Esophagus muscularis mucosa (tissue), 4 donors: ENCODE measurements around the gene PLCD1. TPM values are rescaled to one million over a fixed set of nuclear protein-coding genes. Genes with fewer than 3 reads are reported as not detected.

Experiments used
- DNase-seq: peaks from one replicate; pipeline ENCODE4 v3.0.0-alpha.2; 2017; ENCODE audit errors: extremely low spot score
- H3K27ac ChIP-seq, 4 donors: fragments of 200-600 bp; sonication (generic); replicated peaks in 1 of 4; 1 replicate in 3 of 4; 2 replicates in 1 of 4; pipeline ENCODE4 v1.5.1; 2016 to 2019; ENCODE audit warnings: mild to moderate bottlenecking in 1 of 4
- H3K27me3 ChIP-seq, 4 donors: fragments of 200-600 bp; sonication (generic); one replicate each; pipeline versions ENCODE4 v1.5.1 to v1.6.0; 2016 to 2019
- H3K36me3 ChIP-seq, 4 donors: fragments of 200-600 bp; sonication (generic); one replicate each; pipeline ENCODE4 v1.5.1; 2016 to 2019
- H3K4me1 ChIP-seq, 4 donors: fragments of 200-600 bp; sonication (generic); one replicate each; pipeline ENCODE4 v1.5.1; 2016 to 2019
- H3K4me3 ChIP-seq, 4 donors: fragments of 200-600 bp; sonication (generic); 1 replicate in 2 of 4; 2 replicates in 2 of 4; pipeline ENCODE4 v1.5.1; 2016 to 2019; ENCODE audit warnings: mild to moderate bottlenecking in 4 of 4, moderate library complexity in 1 of 4
- H3K9me3 ChIP-seq, 4 donors: fragments of 200-600 bp; sonication (generic); 1 replicate in 3 of 4; 2 replicates in 1 of 4; pipeline ENCODE4 v1.5.1; 2016 to 2019
- CTCF ChIP-seq, 3 experiments: fragments of 200-600 bp in 2 of 3; fragments of 450-650 bp in 1 of 3; sonication (generic) in 2 of 3; IDR thresholded peaks; one replicate each; pipeline ENCODE4 v1.5.1; 2017 to 2019; ENCODE audit warnings: antibody characterized with exemption in 3 of 3, mild to moderate bottlenecking in 2 of 3, moderate library complexity in 1 of 3
- EP300 ChIP-seq: sonication (generic); formaldehyde crosslinking; IDR thresholded peaks from one replicate; pipeline ENCODE4 v1.6.1; 2017; ENCODE audit warnings: antibody characterized with exemption
- POLR2A ChIP-seq: fragments of 450-650 bp; IDR thresholded peaks from one replicate; pipeline ENCODE4 v1.6.1; 2017; ENCODE audit warnings: antibody characterized with exemption, moderate library complexity, mild to moderate bottlenecking, low read depth
- POLR2AphosphoS5 ChIP-seq, 2 donors: sonication (generic); formaldehyde crosslinking; IDR thresholded peaks; one replicate each; pipeline ENCODE4 v1.6.1; 2017; ENCODE audit warnings: antibody characterized with exemption in 2 of 2
- WGBS: methylation state at CpG from one replicate; pipeline ENCODE4 v1.1.5; 2018; 5-methylcytosine and 5-hydroxymethylcytosine counted together
- intact Hi-C: fragments of 100-400 bp; cut with DNase I; formaldehyde crosslinking; loops from one replicate; pipeline ENCODE4 v1.15.1; 2023
- total RNA-seq, 4 donors: library from RNA; depleted of rRNA; stranded (reverse); fragments of >200 nt; gene quantifications; one replicate each; pipeline versions ENCODE4 v1.1.0 to v1.2.1, GENCODE V29; 2016

PLCD1 gene
- total RNA-seq, 4 donors from 2014 or later: 21.0 to 35.3 (median 28.5) TPM

GRCh38 chr3:37993067-37993455, 36.4 kb downstream of the PLCD1 start:
- H3K9me3 ChIP-seq: no peaks in the 10 kb centered on the region

GRCh38 chr3:37992271-37993066, 37.0 kb downstream of the PLCD1 start:
- H3K27me3 ChIP-seq: no peaks in the 10 kb centered on the region
- H3K4me1 ChIP-seq: peaks cover 4 to 28% (median 20%) of the 10 kb centered on the region in 4 donors
- H3K36me3 ChIP-seq: no peaks in the 10 kb centered on the region
- WGBS: 90% methylated on average over 9 of the region's 9 CpGs
- intact Hi-C loops: no loop called here
- no peak for DNase-seq
- no peak overlapping the region for H3K4me3 ChIP-seq
- no peaks in the 10 kb centered on the region for H3K9me3 ChIP-seq
- no peak overlapping the region for H3K27ac ChIP-seq
- TF ChIP-seq POLR2AphosphoS5 (IDR thresholded peaks at IDR 0.05) (no peak), POLR2A (no peak), CTCF (IDR thresholded peaks at IDR 0.05) (no peak), EP300 (no peak)

More at GRCh38 chr3:37993067-37993455, 36.4 kb downstream of the PLCD1 start:
- H3K36me3 ChIP-seq: no peaks in the 10 kb centered on the region
- WGBS: 86% methylated on average over 8 of the region's 8 CpGs
- H3K4me1 ChIP-seq: peaks cover 8 to 34% (median 26%) of the 10 kb centered on the region in 4 donors
- no peaks in the 10 kb centered on the region for H3K27me3 ChIP-seq
- H3K4me3 ChIP-seq: peak overlapping the region in 1 of 4 donors; percentile 73
- peak overlapping the region in 1 of 4 donors; percentile 85 for H3K27ac ChIP-seq
- intact Hi-C loops: no loop called here
- DNase-seq: no peak
- TF ChIP-seq POLR2AphosphoS5 (IDR thresholded peaks at IDR 0.05) (no peak), CTCF (IDR thresholded peaks at IDR 0.05) (no peak), EP300 (no peak), POLR2A (no peak)

- 86% methylated on average over 7 of the region's 7 CpGs for WGBS
- Histone ChIP-seq H3K4me3 (no peak overlapping the region), H3K36me3 (no peaks in the 10 kb centered on the region), H3K4me1 (peaks cover 4 to 22% (median 18%) of the 10 kb centered on the region in 4 donors), H3K27me3 (no peaks in the 10 kb centered on the region), H3K9me3 (no peaks in the 10 kb centered on the region), H3K27ac (no peak overlapping the region)
- intact Hi-C loops: no loop called here
- TF ChIP-seq CTCF (IDR thresholded peaks at IDR 0.05): no peak
- no peak for TF ChIP-seq POLR2AphosphoS5 (IDR thresholded peaks at IDR 0.05)
- TF ChIP-seq POLR2A: no peak
- no peak for TF ChIP-seq EP300
- no peak for DNase-seq
These were observed 37.6 kb downstream of the PLCD1 start for GRCh38 chr3:37991823-37992222.

- H3K9me3 ChIP-seq: no peaks in the 10 kb centered on the region
- no peaks in the 10 kb centered on the region for H3K27me3 ChIP-seq
- TF ChIP-seq EP300 (no peak), POLR2AphosphoS5 (IDR thresholded peaks at IDR 0.05) (no peak), POLR2A (no peak), CTCF (IDR thresholded peaks at IDR 0.05) (no peak)
- no peaks in the 10 kb centered on the region for H3K36me3 ChIP-seq
- H3K4me1 ChIP-seq: peaks cover 4 to 22% (median 18%) of the 10 kb centered on the region in 4 donors
- no peak overlapping the region for H3K27ac ChIP-seq
- no peak overlapping the region for H3K4me3 ChIP-seq
- intact Hi-C loops: no loop called here
- no peak for DNase-seq
- 56% methylated on average over 6 of the region's 6 CpGs for WGBS
These were observed 38.3 kb downstream of the PLCD1 start for GRCh38 chr3:37991109-37991508.
